HEK293 (cell line): ENCODE measurements around the gene CFAP45.
A peak's percentile ranks its signal among the peaks of the same experiment; 100 is the strongest.

Experiments used
- CTCF ChIA-PET: fragments of 350-600 bp; formaldehyde crosslinking; extraction: SDS; loops from one replicate; lab custom pipeline; 2021; ENCODE audit warnings: antibody characterized with exemption; lab: Yijun Ruan, JAX
- POLR2A ChIA-PET: fragments of 300-600 bp; formaldehyde crosslinking; extraction: SDS; loops from one replicate; lab custom pipeline; 2020; ENCODE audit warnings: antibody characterized with exemption, inconsistent platforms; lab: Yijun Ruan, JAX
- H3K27ac ChIP-seq: fragments of 200-500 bp; sonication (Bioruptor generic); 2 replicates; pipeline ENCODE4 v1.5.1; 2014; ENCODE audit warnings: low read depth, low read length, control low read depth, inconsistent platforms; ENCODE audit errors: extremely low read depth
- H3K36me3 ChIP-seq, 2 experiments: fragments of 200-500 bp in 1 of 2; sonication (Bioruptor generic) in 1 of 2; 1 replicate in 1 of 2; 2 replicates in 1 of 2; pipeline ENCODE4 v1.5.1; 2014 to 2017; ENCODE audit warnings: inconsistent platforms in 2 of 2, low read length in 2 of 2; ENCODE audit not compliant: control insufficient read depth in 2 of 2, insufficient read depth in 1 of 2
- H3K4me1 ChIP-seq: fragments of 200-500 bp; sonication (Bioruptor generic); 2 replicates; pipeline ENCODE4 v1.5.1; 2014; ENCODE audit warnings: mild to moderate bottlenecking, low read length, inconsistent platforms; ENCODE audit not compliant: control insufficient read depth, insufficient read depth
- H3K4me3 ChIP-seq: 2 replicates; pipeline ENCODE4 v1.5.1; 2011; ENCODE audit warnings: low read depth, mild to moderate bottlenecking, control low read depth, low read length, moderate library complexity
- H3K9me3 ChIP-seq: fragments of 200-500 bp; sonication (Bioruptor generic); 2 replicates; pipeline ENCODE4 v1.5.1; 2014; ENCODE audit warnings: low read depth, low read length, inconsistent platforms; ENCODE audit not compliant: control insufficient read depth, insufficient read depth
- TRIM28 ChIP-seq: IDR thresholded peaks from 2 replicates; pipeline ENCODE4 v1.6.1; 2011; ENCODE audit warnings: low read length, control low read depth, borderline replicate concordance
- ZBTB21 ChIP-seq: fragments of 450-650 bp; formaldehyde crosslinking; IDR thresholded peaks from 2 replicates; pipeline ENCODE4 v1.5.1; 2017; ENCODE audit warnings: missing biosample characterization, missing genetic modification characterization
- ZBTB6 ChIP-seq: fragments of 450-650 bp; formaldehyde crosslinking; IDR thresholded peaks from 2 replicates; pipeline ENCODE4 v1.5.1; 2017; ENCODE audit warnings: missing biosample characterization, missing genetic modification characterization
- ZBTB7A ChIP-seq: fragments of 450-650 bp; formaldehyde crosslinking; IDR thresholded peaks from 2 replicates; pipeline ENCODE4 v1.5.1; 2016; ENCODE audit warnings: low read depth, missing biosample characterization, missing genetic modification characterization
- ZEB2 ChIP-seq: fragments of 450-650 bp; formaldehyde crosslinking; IDR thresholded peaks from 2 replicates; pipeline ENCODE4 v1.5.1; 2016; ENCODE audit warnings: missing biosample characterization, missing genetic modification characterization
- ZNF140 ChIP-seq: fragments of 450-650 bp; formaldehyde crosslinking; IDR thresholded peaks from 2 replicates; pipeline ENCODE4 v1.5.1; 2016; ENCODE audit warnings: missing biosample characterization, missing genetic modification characterization
- ZNF155 ChIP-seq: fragments of 450-650 bp; formaldehyde crosslinking; IDR thresholded peaks from 2 replicates; pipeline ENCODE4 v1.5.1; 2016; ENCODE audit warnings: missing biosample characterization, missing genetic modification characterization
- ZNF280C ChIP-seq: fragments of 450-650 bp; formaldehyde crosslinking; IDR thresholded peaks from 2 replicates; pipeline ENCODE4 v1.5.1; 2016; ENCODE audit warnings: missing biosample characterization, missing genetic modification characterization
- ZNF311 ChIP-seq: fragments of 450-650 bp; formaldehyde crosslinking; IDR thresholded peaks from 2 replicates; pipeline ENCODE4 v1.5.1; 2017; ENCODE audit warnings: missing biosample characterization, missing genetic modification characterization, borderline replicate concordance
- ZNF518A ChIP-seq: fragments of 450-650 bp; formaldehyde crosslinking; conservative IDR thresholded peaks from 2 replicates; pipeline ENCODE4 v1.5.1; 2016; ENCODE audit warnings: low read depth, missing biosample characterization, missing genetic modification characterization
- ZNF664 ChIP-seq: fragments of 450-650 bp; formaldehyde crosslinking; IDR thresholded peaks from 2 replicates; pipeline ENCODE4 v1.5.1; 2016; ENCODE audit warnings: missing biosample characterization, missing genetic modification characterization
- ZSCAN23 ChIP-seq: fragments of 450-650 bp; formaldehyde crosslinking; IDR thresholded peaks from 2 replicates; pipeline ENCODE4 v1.5.1; 2016; ENCODE audit warnings: missing biosample characterization, missing genetic modification characterization

CFAP45 gene

GRCh38 chr1:159923203-159924024, 23.4 kb upstream of the CFAP45 start (continued):
- TF ChIP-seq ZNF280C (no peak), ZNF311 (tag by site-specific recombination) (no peak), ZBTB7A (tag by site-specific recombination) (no peak), ZNF140 (tag by site-specific recombination) (no peak), ZNF664 (tag by site-specific recombination) (no peak), ZBTB6 (tag by site-specific recombination) (no peak), ZNF155 (tag by site-specific recombination) (no peak), ZNF518A (tag by site-specific recombination) (no peak), ZBTB21 (no peak), TRIM28 (no peak)

GRCh38 chr1:159922511-159923202, 22.7 kb upstream of the CFAP45 start:
- Histone ChIP-seq H3K27ac (peak overlapping the region; percentile 95), H3K9me3 (no peaks in the 10 kb centered on the region), H3K4me1 (peaks cover 13% of the 10 kb centered on the region), H3K36me3 (peaks cover 1 to 52% of the 10 kb centered on the region in 2 experiments; a peak in 2 of 3 replicates), H3K4me3 (peak overlapping the region; percentile 64)
- POLR2A ChIA-PET: interaction anchor here (0.6 to 4.2 kb wide), 10 partner anchors 18 to 338 kb away, joined by 3 to 25 read pairs (median 3); partner anchors contain the start of genes IGSF9 and PIGM
- CTCF ChIA-PET: interaction anchor here (0.7 to 19.3 kb wide), 7 partner anchors 8 to 1718 kb away, joined by 3 to 353 read pairs (median 4); partner anchors contain the start of gene IGSF9
- TF ChIP-seq ZEB2: no peak
- TF ChIP-seq ZSCAN23: no peak
